ENCODE data around the gene LRRC46.
A peak's percentile ranks its signal among the peaks of the same experiment; 100 is the strongest.

Gene LRRC46

DNA sequence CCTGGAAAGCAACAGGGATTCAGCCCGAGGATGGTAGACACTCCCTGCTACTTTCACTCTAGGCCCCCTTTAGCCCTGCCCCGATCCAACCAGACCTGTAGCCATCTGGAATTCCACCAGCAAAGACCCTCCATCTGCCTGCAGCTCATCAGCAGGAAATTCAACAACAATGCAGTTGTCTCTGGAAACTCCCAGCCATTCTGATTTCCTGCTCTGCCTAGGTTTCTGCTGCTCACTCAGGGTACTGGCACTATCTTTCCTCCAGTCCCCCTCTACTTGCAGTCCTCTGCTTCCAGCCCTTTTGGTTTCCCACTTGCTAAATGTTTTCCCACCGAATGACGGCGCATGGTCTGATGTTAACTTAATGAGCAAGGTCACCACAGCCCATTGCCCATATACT lies 22.1 kb downstream of the LRRC46 start:
- no peak for DNase-seq

DNA sequence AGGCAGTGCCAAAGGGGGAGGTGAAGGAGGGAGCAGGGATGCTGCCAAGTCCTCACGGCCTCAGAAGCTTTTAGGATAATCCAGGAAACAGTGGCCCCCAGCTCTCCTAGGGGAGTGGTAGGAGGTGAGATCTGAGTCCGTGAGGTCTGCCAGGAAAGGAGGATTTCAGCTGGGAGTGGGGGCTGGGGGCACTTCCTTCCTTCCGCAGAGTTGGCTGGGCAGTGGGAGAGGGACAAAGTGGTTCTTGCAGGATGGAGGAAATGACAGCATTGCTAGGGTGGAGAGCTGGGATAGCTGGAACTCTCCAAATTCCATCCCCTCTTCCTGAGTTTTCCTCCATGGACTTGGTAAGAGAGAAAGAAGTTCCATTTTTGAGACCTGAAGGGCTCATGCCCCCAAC lies 24.3 kb downstream of the LRRC46 start:
- no peak for DNase-seq

DNA sequence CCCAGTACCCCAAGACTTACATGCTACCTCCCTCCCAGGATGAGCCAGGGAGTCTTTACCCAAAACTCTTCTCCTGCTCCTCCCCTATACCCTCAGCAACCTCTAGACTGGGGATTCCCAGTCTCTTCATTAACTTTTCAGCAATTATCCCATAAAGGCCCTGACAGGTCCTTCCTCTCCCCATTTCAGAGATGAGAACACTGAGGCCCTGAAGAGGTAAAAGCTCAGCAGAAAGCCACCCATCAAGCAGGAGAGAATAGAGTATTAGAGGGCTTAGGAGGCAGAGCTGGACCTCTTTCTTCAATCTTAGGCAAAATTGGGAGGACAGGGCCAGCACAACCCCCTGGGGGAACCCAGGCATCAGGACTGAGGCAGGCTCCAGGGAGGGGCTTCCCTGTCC lies 25.4 kb downstream of the LRRC46 start:
- DNase-seq, result no peak

DNA sequence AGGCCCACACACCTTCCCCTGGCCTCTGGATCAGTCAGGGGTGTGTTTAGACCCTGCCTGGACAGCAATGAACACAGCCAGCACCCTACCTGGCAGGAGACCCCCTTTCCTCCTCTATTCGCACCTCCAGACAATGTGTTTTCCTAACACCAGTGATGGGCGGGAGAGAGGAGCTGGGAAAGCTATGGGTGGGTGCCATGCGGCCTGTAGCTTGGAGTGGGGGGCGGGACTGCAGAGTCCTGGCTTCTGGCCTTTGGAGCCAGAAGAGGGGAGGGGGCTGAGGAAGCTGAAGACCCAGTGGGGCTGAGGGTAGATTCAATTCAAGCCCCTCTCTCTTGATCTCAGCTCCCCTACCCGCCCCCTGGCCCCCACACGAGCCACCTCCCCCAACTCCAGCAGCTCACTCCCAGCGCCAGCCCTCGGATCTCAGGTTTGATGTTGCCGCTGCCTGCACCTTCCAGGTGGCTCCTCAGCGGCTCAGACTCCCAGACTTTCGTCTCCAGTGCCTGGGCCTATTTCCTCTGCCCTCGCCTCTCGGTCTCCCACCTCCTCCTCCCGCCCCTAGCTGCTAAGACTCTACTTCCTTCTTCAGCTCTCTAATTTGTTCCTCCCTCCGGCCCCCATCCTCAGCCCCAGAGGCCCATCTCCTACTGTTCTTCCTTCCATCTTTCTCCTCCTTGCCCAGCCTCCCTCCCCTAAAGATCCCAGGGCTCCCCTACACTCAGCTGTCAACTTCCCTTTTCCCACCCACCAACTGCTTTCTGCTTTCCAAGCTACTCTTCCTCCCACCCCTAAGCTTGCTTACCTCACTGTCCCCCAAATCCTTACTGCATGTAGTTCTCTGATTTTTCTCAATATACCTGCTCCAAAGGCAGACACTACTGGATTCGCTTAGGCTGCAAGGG lies 26.3 kb downstream of the LRRC46 start:
- no peak for DNase-seq

DNA sequence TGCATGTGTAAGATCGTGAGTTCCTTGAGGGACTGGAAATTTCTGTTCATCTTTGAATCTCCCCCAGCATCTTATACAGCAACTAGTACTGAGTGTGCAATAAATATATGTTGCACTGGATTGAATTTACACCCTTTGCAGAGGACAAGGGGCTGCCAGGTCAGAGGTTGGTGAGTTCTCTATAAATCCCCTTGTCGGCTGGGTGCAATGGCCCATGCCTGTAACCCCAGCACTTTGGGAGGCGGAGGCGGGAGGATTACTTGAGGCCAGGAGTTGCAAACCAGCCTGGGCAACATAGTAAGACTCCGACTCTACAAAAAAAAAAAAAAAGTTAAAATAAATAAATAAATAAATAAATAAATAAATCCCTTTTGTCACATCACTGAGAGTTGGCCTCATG lies 28.9 kb downstream of the LRRC46 start:
- no peak for DNase-seq

DNA sequence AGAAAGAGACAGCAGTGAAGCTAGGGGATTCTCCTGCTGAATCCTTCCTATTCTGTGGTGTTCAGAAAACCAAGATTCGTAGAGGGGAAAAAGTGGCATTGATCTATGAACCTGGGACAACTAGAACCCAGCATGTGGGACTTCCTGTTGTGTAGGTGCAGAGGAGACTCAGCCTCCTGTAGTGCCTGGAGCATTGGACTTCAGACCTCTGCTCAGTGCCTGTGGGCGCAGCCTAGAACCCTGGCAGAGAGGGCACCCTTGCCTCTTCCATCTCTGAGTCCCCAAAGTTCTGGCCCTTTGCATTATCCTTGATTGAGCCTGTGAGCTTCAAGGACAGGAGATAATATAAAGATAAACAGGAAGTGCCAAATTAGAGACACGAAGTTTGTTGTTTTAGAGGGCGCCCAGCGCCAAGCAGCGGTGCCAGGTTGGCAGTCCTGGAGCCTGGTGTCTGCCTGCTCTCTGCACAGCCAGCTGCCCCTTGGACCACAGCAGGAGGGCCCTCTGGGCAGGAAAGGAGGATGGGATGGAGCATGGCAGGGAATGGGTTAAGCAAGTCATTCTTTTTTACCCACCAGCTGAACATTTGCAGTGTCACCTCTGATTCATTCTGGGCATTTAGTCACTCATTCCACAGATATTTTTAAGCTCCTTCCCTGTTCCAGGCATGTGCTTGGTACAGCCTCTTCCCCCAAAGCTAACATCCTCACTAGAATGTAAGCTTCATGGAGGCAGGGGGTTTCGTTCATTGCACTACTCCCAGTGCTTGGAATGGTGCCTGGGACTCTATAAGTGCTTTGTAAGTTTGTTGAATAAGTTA lies 31.4 kb downstream of the LRRC46 start:
- no peak for DNase-seq

DNA sequence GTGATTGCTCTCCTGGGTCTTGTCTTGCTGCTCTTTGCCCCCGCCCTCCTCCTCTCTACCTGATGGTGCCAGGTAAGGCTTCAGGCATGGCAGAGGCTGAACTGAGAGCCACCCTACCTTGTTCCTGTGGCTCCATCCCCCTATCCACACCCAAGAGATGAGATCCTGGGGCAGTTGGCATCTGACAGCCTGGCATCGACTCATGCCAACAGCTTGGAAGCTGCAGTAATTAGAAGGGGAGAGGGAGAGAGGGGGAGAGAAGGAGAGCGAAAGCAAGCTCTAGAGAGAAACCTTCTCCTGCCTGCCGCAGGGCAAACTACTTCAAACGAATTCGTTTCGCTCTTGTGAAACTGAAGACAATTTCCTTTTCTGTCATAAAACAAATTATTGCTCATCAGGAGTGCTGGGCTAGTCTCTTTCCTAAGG lies 33.3 kb downstream of the LRRC46 start:
- no peak for DNase-seq

DNA sequence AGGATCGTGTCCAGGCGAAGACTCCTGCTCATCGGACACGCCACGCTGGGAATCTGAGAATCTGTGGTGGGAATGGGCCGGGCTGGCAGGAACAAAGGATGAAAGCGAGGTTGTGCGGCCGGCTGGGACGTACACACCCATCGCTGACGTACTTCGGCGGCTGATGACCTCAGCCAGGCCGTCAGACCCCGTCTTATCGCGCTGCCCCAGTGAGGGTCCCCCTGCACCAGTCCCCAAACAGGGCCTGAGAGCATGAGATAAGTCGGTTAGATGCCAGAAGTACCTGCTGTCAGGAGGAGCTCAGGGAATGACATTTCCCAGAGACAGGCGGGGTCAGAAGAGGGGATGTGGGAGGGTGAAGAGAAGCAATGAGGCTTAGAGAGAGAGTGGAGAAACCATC lies 35.5 kb downstream of the LRRC46 start:
- DNase-seq, result no peak

DNA sequence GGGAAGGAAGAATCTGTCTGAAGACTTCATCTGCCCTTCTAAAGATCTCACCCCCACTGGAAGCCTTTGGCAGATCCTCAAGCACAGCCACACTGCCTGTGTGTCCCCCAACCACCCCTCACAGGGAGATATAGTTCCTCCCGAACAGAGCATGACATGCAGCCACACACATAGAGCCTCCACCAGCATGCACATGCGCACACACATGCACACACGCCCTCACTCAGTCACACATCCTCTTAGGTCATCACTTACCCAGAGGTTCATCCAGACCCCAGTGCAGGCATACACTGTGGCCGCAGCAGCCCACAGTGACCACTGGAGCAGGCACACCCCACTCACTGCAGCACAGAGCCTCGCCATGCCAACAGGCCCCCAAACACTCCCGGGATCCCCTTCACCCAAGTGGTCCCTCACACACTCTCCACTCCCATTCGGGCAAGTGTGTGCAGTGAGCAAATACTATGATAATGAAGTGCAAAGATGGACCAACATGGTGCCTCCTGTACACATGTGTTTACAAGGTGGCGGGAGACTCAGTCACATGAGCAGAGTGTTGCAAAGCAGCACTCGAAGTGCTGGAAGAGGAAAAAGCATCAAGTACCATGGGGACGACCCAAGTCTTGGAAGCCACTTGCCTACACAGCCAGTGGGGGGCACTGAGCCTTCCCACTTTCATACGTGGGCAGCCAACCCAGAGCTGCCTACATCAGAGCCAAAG lies 36.5 kb downstream of the LRRC46 start:
- no peak for DNase-seq

DNA sequence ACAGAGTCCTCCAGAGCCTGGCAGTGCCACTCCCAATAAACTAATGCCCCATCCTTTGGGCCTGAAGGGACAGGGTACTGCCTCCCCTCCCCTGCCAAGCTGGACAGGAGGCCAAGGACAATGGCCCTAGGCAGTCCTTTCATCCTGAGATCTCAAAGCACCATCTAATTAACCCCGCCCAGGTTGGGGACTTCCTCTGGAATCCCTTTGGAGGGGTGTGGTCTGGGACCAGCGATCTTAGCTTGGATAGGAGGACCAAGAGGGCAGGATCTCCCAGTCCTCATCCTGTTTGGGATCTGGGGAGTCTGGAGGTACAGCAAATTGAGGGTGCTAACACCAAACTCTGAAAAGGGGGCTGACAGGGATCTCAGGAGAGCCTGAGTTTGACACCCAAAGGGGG lies 37.6 kb downstream of the LRRC46 start:
- DNase-seq, result no peak

DNA sequence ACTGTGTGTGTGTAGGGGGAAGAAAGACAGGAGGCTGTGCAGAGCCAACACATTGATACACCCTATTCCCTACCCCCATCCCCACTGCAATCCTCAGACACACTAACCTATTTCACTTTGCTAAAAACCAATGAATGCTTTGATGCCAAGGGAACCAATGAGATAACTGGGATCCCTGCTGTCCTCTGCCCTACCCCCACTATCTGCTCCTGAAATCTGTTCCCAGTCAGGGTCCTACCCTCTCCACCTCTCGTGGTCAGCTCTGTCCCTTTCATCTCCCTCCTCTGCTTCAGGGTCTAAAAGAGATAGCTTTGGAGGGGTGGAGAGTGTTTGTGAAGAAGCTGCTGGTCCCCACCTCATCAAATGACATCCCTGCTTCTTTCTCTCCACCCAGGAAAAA lies 38.6 kb downstream of the LRRC46 start:
- DNase-seq, result no peak

DNA sequence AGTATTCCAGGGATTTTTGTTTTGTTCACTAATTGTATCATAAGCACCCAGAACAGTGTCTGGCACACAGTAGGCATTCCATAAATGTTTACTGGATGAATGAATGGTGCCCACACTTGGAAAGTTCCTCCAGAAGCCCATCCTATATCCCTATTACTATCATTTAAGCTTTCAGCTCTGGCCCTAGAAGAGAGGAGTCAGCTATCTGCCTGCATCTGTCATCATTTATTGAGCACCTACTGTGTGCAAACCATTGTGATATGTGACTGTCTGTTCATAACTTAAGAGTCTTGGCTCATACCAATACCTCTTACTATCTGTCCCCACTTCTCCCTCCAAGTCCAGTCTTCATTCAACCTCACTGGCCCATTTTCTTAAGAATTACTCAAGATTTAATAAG lies 39.6 kb downstream of the LRRC46 start:
- DNase-seq, result no peak

DNA sequence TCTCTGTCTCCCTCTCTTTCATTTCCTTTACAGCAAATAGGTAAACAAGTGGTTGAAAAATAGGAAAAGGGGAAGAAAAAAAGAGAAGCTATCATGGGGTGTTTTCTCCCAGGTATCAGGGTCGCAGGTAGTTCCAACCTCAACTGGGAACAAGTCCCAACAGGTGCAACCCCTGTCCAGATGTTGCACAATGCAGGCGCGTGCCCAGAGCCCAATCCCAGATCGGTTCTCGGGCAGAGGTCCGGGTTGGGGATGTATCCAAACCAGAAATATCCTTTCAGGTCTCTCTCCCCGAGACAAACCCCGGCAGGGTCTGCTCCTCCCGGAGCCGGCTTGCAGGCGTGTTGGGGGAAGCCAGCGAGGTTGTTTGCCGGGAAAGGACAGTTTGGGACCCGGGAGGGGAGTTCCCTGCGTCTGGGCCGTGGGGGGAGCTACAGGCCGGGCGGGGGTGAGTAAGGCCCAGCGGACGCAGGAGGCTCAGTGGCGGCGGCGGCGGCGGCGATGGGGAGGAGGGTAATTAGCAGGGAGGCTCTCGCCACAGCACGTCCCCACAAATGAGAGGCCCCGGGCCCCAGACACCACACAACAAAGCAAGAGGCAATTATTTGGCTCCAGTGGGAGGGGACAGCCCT lies 40.7 kb downstream of the LRRC46 start:
- DNase-seq, result no peak

DNA sequence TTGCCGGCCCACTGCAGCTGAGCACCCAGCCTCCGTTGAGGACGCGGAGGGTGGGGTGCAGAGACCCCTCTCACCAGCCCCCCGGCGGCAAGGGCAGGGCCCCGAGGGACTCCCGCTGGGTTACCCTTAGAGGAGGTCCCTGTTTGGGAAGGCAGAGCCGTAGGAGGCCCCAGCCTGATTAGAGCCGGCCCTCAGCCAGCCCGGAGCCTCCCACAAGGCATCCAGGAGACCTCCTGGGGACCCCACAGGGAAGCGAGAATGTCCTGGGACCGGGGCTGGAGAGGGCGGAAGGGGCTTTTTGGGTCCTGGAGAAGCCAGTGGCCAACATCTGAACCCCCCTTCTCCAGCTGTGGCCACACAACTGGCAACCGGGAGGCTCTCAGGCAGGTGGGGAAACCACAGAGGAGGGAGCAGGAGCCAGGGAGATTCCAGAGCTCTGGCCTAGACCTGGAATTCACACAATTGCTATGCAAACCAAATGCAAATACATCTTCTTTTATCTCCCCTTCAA lies 41.2 kb downstream of the LRRC46 start:
- no peak for DNase-seq

DNA sequence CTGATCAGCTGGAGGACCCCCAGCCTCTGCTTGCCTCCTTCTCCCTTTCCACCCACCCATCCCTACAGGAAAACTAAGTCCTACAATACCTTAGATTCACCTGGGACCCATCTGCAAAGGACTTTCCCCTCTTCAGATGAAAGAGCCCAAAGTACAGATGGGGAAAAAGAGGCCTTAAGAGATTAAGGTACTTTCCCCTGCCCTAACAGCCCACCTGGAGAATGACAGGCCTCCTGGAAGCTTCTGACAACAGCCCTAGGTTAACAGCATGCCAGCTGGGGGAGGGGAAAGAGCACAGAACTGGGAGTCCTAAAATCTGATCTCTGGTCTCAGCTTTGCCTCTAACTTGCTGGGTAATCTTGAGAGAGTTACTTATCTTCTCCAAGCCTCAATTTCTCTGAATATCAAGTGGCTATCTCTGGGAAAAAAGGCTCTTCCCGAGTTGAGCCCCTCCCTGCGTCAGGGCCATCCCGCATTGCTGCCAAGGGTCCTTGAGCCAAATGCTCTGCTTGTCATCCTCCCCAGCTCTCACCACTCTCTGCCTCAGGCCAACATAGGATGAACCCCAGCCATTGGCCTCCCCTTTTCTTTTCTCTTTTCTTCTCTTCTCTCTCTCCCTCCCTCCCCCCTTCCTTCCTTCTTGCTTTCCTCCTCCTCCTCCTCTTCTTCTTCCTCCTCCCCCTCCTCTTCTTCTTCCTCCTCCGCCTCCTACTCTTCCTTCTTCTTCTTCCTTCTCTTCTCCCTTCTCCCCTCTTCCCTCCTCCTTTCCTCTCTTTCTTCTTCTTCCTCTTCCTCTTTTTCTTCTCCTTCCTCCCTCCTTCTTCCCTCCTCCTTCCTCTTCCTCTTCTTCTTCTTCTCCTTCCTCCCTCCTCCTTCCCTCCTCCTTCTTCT lies 42.0 kb downstream of the LRRC46 start:
- DNase-seq, result no peak

DNA sequence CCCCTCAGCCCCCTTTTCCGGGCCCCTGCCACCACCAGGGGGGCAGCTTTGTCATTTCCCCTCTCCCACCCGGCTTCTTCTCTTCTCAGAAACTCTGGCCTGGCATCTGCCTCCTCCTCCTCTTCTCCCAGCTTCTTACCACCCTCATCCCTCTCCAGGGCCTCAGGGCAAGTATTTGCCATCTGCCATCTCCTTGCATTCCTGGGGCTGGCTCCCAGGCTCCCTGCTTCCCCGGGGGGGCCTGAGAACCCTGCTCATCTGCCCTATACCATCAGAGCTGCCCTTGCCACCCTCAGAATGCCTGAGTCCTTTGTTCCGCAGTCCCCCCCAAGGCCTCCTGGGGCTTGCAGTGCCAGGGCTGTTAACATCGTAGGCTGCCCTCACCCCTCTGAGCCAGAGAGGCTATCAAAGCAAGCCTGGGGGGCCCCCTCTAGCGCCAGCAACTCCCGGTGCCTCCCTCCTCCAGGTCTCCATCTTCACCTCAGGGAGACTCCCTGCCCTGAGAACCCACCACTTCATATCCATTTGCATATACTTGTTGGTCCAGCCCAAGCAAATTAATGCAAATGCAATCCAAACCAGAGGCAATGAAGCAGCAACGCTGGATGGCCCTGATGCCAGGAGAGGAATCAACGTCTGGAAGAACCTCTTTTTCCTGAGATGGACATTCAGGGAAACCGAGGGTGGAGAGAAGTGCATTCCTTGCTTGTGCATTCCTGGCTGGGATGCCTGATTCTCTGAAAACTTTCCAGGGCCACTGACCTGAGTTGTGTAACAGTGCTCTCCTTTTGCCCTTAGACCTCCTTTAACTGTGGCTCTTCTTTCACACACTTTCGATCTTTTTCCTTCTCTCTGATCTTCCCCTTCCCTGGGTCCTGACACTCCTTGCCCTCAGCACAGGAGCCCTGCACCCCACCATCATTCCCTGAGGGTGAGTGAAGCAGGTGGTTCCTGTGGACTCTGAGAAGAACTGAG lies 43.8 kb downstream of the LRRC46 start:
- peak; percentile 94 to 97 for DNase-seq

DNA sequence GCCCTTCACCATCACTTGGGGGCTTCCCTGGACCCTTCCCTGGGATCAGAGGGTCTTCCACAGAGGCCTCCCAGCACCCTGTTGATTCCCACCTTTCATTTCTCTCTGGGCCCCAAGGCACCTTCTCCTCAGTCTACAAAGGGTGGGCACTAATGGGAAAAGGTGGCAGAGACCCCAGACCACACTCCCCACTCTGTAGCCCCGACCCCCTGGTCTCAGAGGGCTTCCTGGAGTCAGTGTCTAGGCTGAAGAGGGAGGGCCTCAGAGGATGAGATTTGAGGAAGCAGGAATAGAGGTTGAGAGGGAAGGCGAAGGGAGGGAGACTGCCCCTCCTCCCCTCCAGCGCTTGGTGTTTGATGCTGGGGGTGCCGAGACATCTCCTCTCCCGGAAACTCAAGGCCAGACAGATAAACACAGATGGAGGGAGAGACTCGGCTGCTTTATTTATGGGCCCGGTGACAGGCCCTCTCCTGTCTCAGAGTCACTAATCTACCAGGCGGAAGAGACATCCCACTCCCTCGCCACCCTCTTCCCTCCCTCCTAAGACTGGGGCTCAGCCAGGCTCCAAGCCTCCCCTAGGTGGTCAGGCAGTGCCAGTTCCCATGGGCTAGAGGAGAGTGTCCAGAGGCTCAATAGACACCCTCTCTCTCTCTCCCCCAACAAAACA lies 46.0 kb downstream of the LRRC46 start:
- DNase-seq, result no peak

DNA sequence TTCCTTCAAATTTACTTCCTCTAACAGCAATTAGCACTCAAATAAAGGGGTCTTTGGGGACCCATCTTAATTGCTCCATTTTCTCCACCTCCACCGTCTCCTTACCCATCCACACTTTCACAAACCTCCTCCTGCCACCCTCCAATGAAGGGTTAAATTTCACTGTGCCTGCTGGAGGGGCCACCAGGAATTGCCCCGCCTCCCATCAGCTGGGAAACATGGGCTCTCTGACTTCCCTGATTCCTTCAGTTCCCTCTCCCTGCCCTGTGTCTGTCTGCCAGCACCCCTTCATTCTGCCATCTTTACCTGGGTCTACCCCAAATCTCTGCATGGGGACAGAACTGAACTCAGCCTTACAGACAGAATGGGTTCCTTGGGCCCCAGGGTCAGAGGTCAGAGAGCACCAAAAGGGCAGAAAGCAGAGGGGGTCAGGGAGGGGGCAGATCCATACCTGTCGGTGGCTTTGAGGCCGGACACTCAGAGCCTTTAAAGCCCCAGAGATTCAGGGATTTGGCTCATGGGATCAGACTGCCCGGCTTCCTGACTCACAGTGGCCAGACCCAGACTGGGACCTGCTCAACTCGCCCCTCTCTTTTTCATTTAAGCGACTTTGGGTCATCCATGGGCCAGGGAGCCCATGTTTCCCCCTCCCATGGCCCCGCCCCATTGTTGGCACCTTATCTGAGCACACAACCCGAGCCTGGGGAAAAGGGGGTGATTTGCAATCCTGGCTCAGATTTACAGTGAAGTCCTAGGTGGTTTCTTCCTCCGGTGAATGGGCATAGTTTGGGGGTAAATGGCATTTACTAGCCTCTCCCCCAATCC lies 46.9 kb downstream of the LRRC46 start:
- no peak for DNase-seq

DNA sequence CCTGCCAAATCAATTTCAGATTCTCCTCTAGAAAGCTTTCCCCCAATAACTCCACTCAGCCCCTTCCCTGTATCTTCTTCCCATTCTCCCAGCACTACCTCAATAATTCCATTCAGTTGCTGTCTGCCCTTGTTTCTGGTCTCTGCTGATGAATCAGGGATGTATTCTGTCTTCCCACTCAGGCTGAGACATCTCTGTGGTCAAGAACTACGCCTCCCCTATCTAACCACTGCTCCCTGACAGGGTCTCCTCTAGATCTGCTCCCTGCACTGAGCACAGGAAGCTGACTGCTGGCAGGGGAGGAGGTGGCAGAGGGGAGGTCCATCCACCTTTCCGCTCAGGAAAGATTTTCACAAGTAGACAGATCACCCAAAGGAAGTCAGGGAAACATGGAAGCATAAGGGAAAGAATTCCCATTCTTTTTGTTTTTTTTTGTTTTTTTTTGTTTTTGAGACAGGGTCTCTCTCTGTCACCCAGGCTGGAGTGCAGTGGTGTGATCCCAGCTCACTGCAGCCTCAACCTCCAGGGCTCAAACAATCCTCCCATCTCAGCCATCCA lies 47.6 kb downstream of the LRRC46 start:
- DNase-seq, result no peak
